HCT116 (cell line): ENCODE results near the gene UBE2E3. TPM values are rescaled to one million over a fixed set of nuclear protein-coding genes. Genes with fewer than 3 reads are reported as not detected.

Experiments
- ATAC-seq: fragments of 200-7000 bp; cut with Tn5 transposase; 2 replicates; pipeline ENCODE4 v1.9.1; 2020; ENCODE audit warnings: mild to moderate bottlenecking, moderate library complexity
- BruUV-seq: library from RNA; stranded (reverse); fragments of 400-500 nt; replicated peaks from 2 replicates; lab custom pipeline; 2021; lab: Mats Ljungman, UMichigan
- CTCF ChIA-PET: fragments of 300-600 bp; sonication (Branson Sonifier 250); formaldehyde crosslinking; loops from one replicate; lab custom pipeline; 2021; ENCODE audit warnings: antibody characterized with exemption; lab: Charles Lee
- POLR2A ChIA-PET: fragments of 300-600, 350-600 bp; sonication (Branson Sonifier 250); formaldehyde crosslinking; loops from one replicate; lab custom pipeline; 2021; ENCODE audit warnings: antibody characterized with exemption; lab: Charles Lee
- RAD21 ChIA-PET, 2 experiments: fragments of 300-600 bp; sonication (Branson Sonifier 250); formaldehyde crosslinking; loops; one replicate each; lab custom pipeline; 2023; ENCODE audit warnings: low total read pairs in 2 of 2; ENCODE audit not compliant: uncharacterized antibody in 2 of 2, unreplicated experiment in 2 of 2, low non-redundant PET in 1 of 2; lab: Charles Lee
- DNase-seq: peaks from one replicate; pipeline ENCODE4 v3.0.0-alpha.2; 2010; ENCODE audit warnings: low read depth, low spot score
- H2AFZ ChIP-seq: fragments of 200-600 bp; shearing (Covaris generic), sonication (generic); 2 replicates; pipeline ENCODE4 v1.6.1; 2017; ENCODE audit warnings: low read depth, mixed run types, mixed read lengths, antibody characterized with exemption, low read length; ENCODE audit not compliant: poor library complexity, severe bottlenecking
- H3K27ac ChIP-seq: 2 replicates; pipeline ENCODE4 v1.5.1; 2012; ENCODE audit warnings: low read depth, low read length
- H3K27me3 ChIP-seq: fragments of 200-600 bp; sonication (generic); 2 replicates; pipeline ENCODE4 v1.6.1; 2016; ENCODE audit warnings: mixed run types, low read length, mixed read lengths; ENCODE audit not compliant: insufficient read depth
- H3K36me3 ChIP-seq, 2 experiments: fragments of 200-500 bp in 1 of 2; fragments of 200-600 bp in 1 of 2; sonication (Bioruptor generic) in 1 of 2; sonication (generic) in 1 of 2; 2 replicates each; pipeline versions ENCODE4 v1.5.1 to v1.6.1; 2014 to 2016; ENCODE audit warnings: low read length in 2 of 2, inconsistent platforms in 1 of 2, mixed read lengths in 1 of 2, mixed run types in 1 of 2; ENCODE audit not compliant: insufficient read depth in 2 of 2, control insufficient read depth in 1 of 2
- H3K4me1 ChIP-seq, 2 experiments: fragments of 200-600 bp in 1 of 2; sonication (generic) in 1 of 2; 2 replicates each; pipeline versions ENCODE4 v1.5.1 to v1.6.1; 2012 to 2017; ENCODE audit warnings: low read length in 2 of 2, inconsistent platforms in 1 of 2, mild to moderate bottlenecking in 1 of 2, mixed read lengths in 1 of 2, mixed run types in 1 of 2, moderate library complexity in 1 of 2; ENCODE audit not compliant: insufficient read depth in 2 of 2, control insufficient read depth in 1 of 2
- H3K4me2 ChIP-seq: fragments of 200-600 bp; sonication (generic); 2 replicates; pipeline ENCODE4 v1.6.1; 2017; ENCODE audit warnings: mixed run types, low read length, mixed read lengths
- H3K4me3 ChIP-seq, 2 experiments: fragments of 200-600 bp in 1 of 2; sonication (generic) in 1 of 2; replicated peaks in 1 of 2; 2 replicates each; pipeline ENCODE4 v1.5.1; 2011 to 2016; ENCODE audit warnings: low read length in 2 of 2, control low read depth in 1 of 2, low read depth in 1 of 2, mild to moderate bottlenecking in 1 of 2, mixed read lengths in 1 of 2, mixed run types in 1 of 2
- H3K79me2 ChIP-seq: fragments of 200-600 bp; sonication (generic); 2 replicates; pipeline ENCODE4 v1.6.1; 2017; ENCODE audit warnings: mild to moderate bottlenecking, mixed run types, low read length, moderate library complexity, mixed read lengths; ENCODE audit not compliant: insufficient read depth
- H3K9ac ChIP-seq: fragments of 200-600 bp; sonication (generic); 2 replicates; pipeline ENCODE4 v1.6.1; 2016; ENCODE audit warnings: low read length, mixed read lengths
- H3K9me2 ChIP-seq: fragments of 200-600 bp; sonication (generic), shearing (Covaris generic); 2 replicates; pipeline ENCODE4 v1.6.1; 2017; ENCODE audit warnings: mixed run types, mild to moderate bottlenecking, moderate library complexity; ENCODE audit not compliant: insufficient read depth
- H3K9me3 ChIP-seq, 2 experiments: fragments of 200-500 bp in 1 of 2; fragments of 200-600 bp in 1 of 2; sonication (Bioruptor generic) in 1 of 2; sonication (generic) in 1 of 2; 2 replicates each; pipeline ENCODE4 v1.6.1; 2014 to 2017; ENCODE audit warnings: low read length in 2 of 2, mixed read lengths in 2 of 2, inconsistent platforms in 1 of 2, low read depth in 1 of 2, mild to moderate bottlenecking in 1 of 2, mixed run types in 1 of 2, moderate library complexity in 1 of 2; ENCODE audit not compliant: control insufficient read depth in 1 of 2, insufficient read depth in 1 of 2
- H4K20me1 ChIP-seq: fragments of 200-600 bp; sonication (generic), shearing (Covaris generic); 2 replicates; pipeline ENCODE4 v1.6.1; 2017; ENCODE audit warnings: mixed run types, mild to moderate bottlenecking, moderate library complexity; ENCODE audit not compliant: insufficient read depth
- CEBPB ChIP-seq: IDR thresholded peaks from 2 replicates; pipeline ENCODE4 v1.6.1; 2012; ENCODE audit warnings: low read depth
- ELF1 ChIP-seq: IDR thresholded peaks from 2 replicates; pipeline ENCODE4 v1.6.1; 2012; ENCODE audit warnings: low read depth, borderline replicate concordance
- EZH2 ChIP-seq: fragments of 200-600 bp; sonication (generic); IDR thresholded peaks from 2 replicates; pipeline ENCODE4 v1.6.1; 2017; ENCODE audit warnings: antibody characterized with exemption, mixed run types
- EZH2phosphoT487 ChIP-seq: fragments of 200-600 bp; IDR thresholded peaks from 2 replicates; pipeline ENCODE4 v1.6.1; 2018; ENCODE audit warnings: antibody characterized with exemption, borderline replicate concordance
- JUND ChIP-seq: IDR thresholded peaks from 2 replicates; pipeline ENCODE4 v1.6.1; 2012
- POLR2AphosphoS5 ChIP-seq: IDR thresholded peaks from 2 replicates; pipeline ENCODE4 v1.6.1; 2011; ENCODE audit warnings: mild to moderate bottlenecking, low read depth, low read length, moderate library complexity
- SIN3A ChIP-seq: IDR thresholded peaks from 2 replicates; pipeline ENCODE4 v1.6.1; 2012; ENCODE audit warnings: low read depth
- SP1 ChIP-seq: IDR thresholded peaks from 2 replicates; pipeline ENCODE4 v1.6.1; 2012; ENCODE audit warnings: low read depth
- SRF ChIP-seq: IDR thresholded peaks from 2 replicates; pipeline ENCODE4 v1.6.1; 2012; ENCODE audit warnings: low read depth
- TCF7L2 ChIP-seq: IDR thresholded peaks from 2 replicates; pipeline ENCODE4 v1.7.0; 2011; ENCODE audit warnings: borderline replicate concordance, inconsistent platforms; ENCODE audit not compliant: insufficient read depth, insufficient read length; ENCODE audit errors: extremely low read depth
- YY1 ChIP-seq: IDR thresholded peaks from 2 replicates; pipeline ENCODE4 v1.6.1; 2011; ENCODE audit warnings: low read length, low read depth, moderate library complexity, mild to moderate bottlenecking; ENCODE audit not compliant: insufficient replicate concordance; ENCODE audit errors: extremely low read depth
- ZFX ChIP-seq: fragments of 450-650 bp; IDR thresholded peaks from 2 replicates; pipeline ENCODE4 v1.6.1; 2017
- ZNF274 ChIP-seq: fragments of 200-500 bp; sonication (Bioruptor generic); IDR thresholded peaks from 2 replicates; pipeline ENCODE4 v1.6.1; 2014; ENCODE audit warnings: mild to moderate bottlenecking, low read depth, low read length, inconsistent platforms
- intact Hi-C: fragments of 100-400 bp; cut with micrococcal nuclease; formaldehyde crosslinking; loops from 2 replicates; pipeline ENCODE4 v1.10.0; 2022
- total RNA-seq: library from RNA; stranded (reverse); gene quantifications from one replicate; pipeline ENCODE4 v1.2.1, GENCODE V29; 2021; ENCODE audit not compliant: unreplicated experiment
- TF ChIP-seq, protein P1 (sequence below): IDR thresholded peaks from 2 replicates; pipeline ENCODE4 v1.6.1; 2012; ENCODE audit warnings: low read depth
- TF ChIP-seq, protein P2 (sequence below): IDR thresholded peaks from 2 replicates; pipeline ENCODE4 v1.6.1; 2011; ENCODE audit warnings: mild to moderate bottlenecking, low read length, moderate library complexity; ENCODE audit not compliant: insufficient replicate concordance; ENCODE audit errors: extremely low read depth
- TF ChIP-seq, protein P3 (sequence below): IDR thresholded peaks from 2 replicates; pipeline ENCODE4 v1.6.1; 2012
- TF ChIP-seq, protein P4 (sequence below), 3 experiments: fragments of 200-600 bp in 1 of 3; sonication (generic) in 1 of 3; IDR thresholded peaks in 2 of 3; conservative IDR thresholded peaks in 1 of 3; 2 replicates each; pipeline ENCODE4 v1.5.1; 2012 to 2017; ENCODE audit warnings: low read depth in 2 of 3, low read length in 2 of 3, antibody characterized with exemption in 1 of 3, borderline replicate concordance in 1 of 3, control low read depth in 1 of 3, mild to moderate bottlenecking in 1 of 3, mixed read lengths in 1 of 3, mixed run types in 1 of 3, moderate library complexity in 1 of 3; ENCODE audit not compliant: insufficient read depth in 1 of 3
- TF ChIP-seq, protein P5 (sequence below): IDR thresholded peaks from 2 replicates; pipeline ENCODE4 v1.6.1; 2012

The UBE2E3 gene
- total RNA-seq, 1 experiment from 2014 or later: 64.2 TPM

DNA sequence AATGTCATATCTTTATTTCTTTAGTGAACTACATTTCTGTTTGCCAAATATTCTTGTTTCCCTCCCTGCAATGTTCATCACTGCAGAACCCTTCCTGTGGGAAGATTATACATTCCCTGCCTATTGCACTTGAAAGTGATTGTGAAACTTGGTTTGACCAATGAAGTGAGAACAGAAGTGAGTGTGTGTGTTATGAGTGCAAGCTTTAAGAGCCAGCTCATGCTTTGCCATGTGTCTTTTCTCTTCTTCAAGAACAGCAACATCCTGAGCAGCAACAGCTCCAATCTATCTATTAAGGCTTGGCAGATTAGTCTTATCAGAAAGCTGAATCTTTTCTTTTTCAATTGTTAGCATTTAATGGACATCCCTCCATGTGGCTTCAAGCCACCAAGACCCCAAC, 42.0 kb upstream of the UBE2E3 start:
- Histone ChIP-seq H3K9me3 (no peaks in the 10 kb centered on the region), H4K20me1 (no peaks in the 10 kb centered on the region), H3K79me2 (no peaks in the 10 kb centered on the region), H3K9me2 (no peaks in the 10 kb centered on the region), H2AFZ (no peak overlapping the region), H3K4me3 (no peak overlapping the region), H3K27me3 (no peaks in the 10 kb centered on the region), H3K4me2 (no peak overlapping the region), H3K36me3 (no peaks in the 10 kb centered on the region), H3K4me1 (no peaks in the 10 kb centered on the region), H3K27ac (no peak overlapping the region), H3K9ac (no peak overlapping the region)
- no TSS peak for BruUV-seq
- intact Hi-C loops: no loop called here
- DNase-seq: no peak
- ChIA-PET CTCF (no interaction called here), RAD21 (no interaction called here), POLR2A (no interaction called here)
- TF ChIP-seq SRF: no peak
- no peak for TF ChIP-seq CEBPB
- no peak for TF ChIP-seq SIN3A
- no peak for TF ChIP-seq EZH2
- TF ChIP-seq, protein P1, sequence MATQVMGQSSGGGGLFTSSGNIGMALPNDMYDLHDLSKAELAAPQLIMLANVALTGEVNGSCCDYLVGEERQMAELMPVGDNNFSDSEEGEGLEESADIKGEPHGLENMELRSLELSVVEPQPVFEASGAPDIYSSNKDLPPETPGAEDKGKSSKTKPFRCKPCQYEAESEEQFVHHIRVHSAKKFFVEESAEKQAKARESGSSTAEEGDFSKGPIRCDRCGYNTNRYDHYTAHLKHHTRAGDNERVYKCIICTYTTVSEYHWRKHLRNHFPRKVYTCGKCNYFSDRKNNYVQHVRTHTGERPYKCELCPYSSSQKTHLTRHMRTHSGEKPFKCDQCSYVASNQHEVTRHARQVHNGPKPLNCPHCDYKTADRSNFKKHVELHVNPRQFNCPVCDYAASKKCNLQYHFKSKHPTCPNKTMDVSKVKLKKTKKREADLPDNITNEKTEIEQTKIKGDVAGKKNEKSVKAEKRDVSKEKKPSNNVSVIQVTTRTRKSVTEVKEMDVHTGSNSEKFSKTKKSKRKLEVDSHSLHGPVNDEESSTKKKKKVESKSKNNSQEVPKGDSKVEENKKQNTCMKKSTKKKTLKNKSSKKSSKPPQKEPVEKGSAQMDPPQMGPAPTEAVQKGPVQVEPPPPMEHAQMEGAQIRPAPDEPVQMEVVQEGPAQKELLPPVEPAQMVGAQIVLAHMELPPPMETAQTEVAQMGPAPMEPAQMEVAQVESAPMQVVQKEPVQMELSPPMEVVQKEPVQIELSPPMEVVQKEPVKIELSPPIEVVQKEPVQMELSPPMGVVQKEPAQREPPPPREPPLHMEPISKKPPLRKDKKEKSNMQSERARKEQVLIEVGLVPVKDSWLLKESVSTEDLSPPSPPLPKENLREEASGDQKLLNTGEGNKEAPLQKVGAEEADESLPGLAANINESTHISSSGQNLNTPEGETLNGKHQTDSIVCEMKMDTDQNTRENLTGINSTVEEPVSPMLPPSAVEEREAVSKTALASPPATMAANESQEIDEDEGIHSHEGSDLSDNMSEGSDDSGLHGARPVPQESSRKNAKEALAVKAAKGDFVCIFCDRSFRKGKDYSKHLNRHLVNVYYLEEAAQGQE: no peak
- TF ChIP-seq TCF7L2: no peak
- TF ChIP-seq SP1: no peak
- no peak for TF ChIP-seq EZH2phosphoT487
- no peak for TF ChIP-seq JUND
- TF ChIP-seq, protein P2, sequence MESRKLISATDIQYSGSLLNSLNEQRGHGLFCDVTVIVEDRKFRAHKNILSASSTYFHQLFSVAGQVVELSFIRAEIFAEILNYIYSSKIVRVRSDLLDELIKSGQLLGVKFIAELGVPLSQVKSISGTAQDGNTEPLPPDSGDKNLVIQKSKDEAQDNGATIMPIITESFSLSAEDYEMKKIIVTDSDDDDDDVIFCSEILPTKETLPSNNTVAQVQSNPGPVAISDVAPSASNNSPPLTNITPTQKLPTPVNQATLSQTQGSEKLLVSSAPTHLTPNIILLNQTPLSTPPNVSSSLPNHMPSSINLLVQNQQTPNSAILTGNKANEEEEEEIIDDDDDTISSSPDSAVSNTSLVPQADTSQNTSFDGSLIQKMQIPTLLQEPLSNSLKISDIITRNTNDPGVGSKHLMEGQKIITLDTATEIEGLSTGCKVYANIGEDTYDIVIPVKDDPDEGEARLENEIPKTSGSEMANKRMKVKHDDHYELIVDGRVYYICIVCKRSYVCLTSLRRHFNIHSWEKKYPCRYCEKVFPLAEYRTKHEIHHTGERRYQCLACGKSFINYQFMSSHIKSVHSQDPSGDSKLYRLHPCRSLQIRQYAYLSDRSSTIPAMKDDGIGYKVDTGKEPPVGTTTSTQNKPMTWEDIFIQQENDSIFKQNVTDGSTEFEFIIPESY: no peak
- no peak for TF ChIP-seq ELF1
- TF ChIP-seq, protein P3, sequence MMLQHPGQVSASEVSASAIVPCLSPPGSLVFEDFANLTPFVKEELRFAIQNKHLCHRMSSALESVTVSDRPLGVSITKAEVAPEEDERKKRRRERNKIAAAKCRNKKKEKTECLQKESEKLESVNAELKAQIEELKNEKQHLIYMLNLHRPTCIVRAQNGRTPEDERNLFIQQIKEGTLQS: no peak
- TF ChIP-seq YY1: no peak
- no peak for TF ChIP-seq ZNF274
- TF ChIP-seq, protein P4, sequence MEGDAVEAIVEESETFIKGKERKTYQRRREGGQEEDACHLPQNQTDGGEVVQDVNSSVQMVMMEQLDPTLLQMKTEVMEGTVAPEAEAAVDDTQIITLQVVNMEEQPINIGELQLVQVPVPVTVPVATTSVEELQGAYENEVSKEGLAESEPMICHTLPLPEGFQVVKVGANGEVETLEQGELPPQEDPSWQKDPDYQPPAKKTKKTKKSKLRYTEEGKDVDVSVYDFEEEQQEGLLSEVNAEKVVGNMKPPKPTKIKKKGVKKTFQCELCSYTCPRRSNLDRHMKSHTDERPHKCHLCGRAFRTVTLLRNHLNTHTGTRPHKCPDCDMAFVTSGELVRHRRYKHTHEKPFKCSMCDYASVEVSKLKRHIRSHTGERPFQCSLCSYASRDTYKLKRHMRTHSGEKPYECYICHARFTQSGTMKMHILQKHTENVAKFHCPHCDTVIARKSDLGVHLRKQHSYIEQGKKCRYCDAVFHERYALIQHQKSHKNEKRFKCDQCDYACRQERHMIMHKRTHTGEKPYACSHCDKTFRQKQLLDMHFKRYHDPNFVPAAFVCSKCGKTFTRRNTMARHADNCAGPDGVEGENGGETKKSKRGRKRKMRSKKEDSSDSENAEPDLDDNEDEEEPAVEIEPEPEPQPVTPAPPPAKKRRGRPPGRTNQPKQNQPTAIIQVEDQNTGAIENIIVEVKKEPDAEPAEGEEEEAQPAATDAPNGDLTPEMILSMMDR (IDR thresholded peaks at IDR 0.05 in 2 of 3, conservative IDR thresholded peaks at IDR 0.05 in 1 of 3; ENCODE audit: borderline replicate concordance in 1 of 3, insufficient read depth in 1 of 3, low read depth in 2 of 3, low read length in 2 of 3): no peak
- no peak for TF ChIP-seq POLR2AphosphoS5
- TF ChIP-seq, protein P5, sequence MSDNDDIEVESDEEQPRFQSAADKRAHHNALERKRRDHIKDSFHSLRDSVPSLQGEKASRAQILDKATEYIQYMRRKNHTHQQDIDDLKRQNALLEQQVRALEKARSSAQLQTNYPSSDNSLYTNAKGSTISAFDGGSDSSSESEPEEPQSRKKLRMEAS: no peak
- TF ChIP-seq ZFX: no peak
- no peak for ATAC-seq
